GM21360 (cell line): ENCODE measurements around the gene SIX2.

Experiments used
- ATAC-seq: cut with Tn5 transposase; IDR thresholded peaks from one replicate; pipeline ENCODE4 v1.9.1; 2021; ENCODE audit warnings: mild to moderate bottlenecking, moderate library complexity; ENCODE audit not compliant: unreplicated experiment

SIX2 gene

DNA sequence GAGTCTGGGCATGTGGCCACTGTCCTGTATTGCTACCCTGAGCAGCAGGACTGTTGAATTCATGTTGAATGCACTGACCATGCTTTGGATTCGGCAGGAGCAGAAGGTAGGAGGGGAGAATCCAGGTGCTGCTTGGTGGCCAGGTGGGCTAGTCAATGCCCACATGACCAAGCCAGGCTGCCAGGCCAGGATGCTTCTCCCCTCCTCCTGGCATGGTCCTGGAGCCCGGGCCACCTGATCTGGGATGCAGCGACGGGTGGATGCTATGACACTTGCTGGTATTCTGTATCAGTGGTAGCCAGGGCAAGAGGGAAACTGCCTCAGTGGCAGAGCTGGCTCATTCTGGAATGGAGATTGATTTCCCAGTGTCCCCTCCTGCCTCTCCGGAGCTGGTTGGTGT, 14.8 kb upstream of the SIX2 start:
- no peak for ATAC-seq

DNA sequence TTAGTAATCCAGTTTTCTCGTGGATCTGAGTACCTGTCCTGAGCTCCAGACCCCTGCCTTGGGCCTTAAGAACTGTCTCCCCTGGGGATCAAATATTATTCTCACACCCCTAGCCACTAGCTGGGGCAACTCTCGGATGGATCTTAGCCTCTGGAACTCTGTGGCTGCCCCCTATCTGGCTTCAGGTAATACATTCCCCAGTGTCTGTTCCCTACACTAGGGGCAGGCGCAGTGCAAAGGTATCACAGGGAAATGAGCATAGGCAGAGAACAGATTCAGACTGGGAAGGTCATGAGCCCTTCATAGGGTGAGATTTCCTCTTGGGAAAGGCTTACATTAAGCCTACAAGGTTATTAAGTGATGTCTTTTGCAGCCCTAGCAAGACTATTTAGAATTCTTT, 11.2 kb upstream of the SIX2 start:
- no peak for ATAC-seq

DNA sequence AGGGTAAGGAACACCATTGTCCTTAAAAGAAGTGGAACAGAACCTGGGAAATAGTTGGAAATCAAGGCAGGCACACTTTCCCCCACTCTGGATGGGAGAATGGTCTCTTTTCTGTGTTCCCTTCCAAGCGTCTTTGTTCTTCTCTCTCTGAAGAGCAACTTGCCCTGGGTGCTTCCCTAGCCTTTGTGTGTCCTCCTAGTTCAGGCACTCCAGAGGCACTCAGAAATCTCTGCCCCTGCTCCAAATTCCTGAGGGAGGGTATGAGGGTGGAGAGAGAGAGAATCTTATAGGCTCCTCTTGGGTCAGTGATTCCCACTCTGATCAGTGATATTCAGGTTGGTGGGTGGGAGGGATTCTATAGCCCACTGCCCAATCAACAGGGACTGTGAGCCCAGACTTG, 8.8 kb upstream of the SIX2 start:
- no peak for ATAC-seq

DNA sequence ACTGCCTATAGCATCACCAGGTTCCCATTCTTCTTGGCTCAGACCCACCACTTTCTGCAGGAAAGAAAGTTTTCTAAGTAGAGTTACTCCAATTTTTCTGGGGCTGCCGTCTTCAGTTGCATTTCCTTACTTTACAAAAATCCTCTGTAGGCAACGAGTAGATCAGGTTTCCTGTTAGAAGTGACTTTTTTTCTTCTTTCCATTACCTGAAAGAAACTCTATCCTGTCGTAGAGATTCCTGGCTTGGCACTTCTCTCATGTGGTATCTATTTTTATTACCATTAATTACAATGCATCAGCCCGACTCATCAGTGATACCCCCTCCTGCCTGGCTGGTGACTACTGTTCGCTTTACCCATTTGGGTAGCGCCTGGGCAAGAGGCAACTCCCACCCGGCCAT, 5.6 kb upstream of the SIX2 start:
- ATAC-seq = no peak

DNA sequence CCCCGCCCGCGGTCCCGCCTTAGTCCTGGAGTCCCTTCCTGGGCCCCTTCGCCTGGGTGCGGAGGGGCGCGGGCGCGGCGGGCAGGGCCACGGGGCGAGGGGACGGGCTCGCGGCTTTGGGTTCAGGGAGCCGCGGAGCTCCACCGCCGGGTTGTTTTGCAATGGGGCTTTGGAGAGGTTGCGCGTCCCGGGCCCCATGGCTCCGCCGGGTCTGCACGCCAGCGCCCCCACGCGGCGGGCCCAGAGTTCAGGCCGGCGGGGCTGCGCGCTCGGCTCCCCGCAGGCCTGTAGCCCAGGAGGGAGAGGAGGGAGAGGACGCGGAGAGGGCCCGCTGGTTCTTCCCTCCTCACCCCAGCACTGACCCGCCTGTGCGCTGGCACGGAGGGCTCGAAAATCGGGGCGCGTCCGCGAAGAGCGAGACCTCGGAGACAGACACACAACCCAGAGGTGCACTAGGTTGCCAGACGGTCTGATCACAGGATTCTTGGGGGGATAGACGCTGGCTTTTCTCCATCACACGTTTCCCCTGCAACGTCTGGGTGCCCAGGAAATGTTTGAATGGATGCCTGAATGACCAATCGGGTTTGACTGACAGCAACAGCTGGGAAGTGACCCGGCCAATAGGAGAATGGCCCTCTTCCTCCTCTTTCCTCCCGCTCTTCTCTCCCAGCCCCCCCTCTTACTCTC, 4.9 kb upstream of the SIX2 start:
- no peak for ATAC-seq

DNA sequence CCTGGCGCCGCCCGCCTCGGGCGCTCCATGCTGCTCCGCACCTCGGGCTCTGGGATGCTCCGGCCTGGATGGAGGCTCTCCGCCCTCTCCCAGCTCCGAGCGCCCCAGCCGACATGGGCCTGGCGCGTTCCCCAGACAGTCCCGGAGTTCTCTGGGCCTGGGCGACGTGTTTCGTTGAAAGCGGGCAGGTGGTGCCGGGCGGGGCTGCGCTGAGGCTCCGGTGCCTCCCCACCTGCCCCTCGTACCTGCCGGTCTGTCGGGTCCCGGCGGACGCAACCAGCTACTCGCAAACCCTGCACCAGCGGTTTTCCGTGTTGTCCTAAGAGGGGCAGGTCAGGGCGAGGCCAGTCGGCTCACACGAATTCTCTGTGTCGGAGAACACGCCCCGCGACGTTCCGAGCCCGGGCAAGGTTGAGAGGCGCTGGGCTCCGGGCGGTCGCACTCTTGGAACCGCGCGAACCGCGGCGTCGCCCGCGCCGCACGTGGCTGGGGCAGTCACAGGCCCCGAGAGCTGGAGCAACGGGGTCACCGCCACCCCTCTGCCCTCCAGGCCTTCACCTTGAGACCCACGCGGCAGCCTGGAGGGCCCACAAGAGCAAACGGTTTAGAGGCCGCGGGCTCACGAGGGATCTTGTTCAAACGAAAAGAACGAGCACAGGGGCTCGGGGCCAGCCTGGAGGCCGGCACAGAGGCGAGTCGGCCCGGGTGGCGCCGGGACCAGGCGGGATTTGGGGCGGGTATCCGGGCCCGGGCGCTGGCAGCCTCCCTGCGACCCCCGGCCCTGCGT, 4.2 kb upstream of the SIX2 start:
- no peak for ATAC-seq

DNA sequence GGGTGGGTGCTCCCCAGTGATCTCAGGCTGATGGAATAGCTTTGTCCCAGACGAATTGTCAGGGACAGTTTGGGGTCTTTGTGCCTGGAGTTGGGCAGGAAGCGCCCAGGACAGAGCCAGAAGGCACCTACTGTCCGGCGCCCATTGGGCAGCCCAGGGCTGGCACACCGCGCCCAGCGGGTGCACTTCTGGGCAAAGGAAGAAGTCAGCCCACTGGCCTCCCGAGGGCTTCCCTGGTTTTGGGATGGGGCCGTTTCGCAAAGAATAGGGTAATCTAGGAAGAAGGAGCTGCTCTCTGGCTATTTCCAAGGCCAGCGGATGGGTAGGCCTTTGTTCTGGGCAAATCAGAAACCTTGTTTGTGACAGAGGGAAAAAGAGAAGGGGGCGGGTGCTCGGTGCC, 3.5 kb upstream of the SIX2 start:
- no peak for ATAC-seq

DNA sequence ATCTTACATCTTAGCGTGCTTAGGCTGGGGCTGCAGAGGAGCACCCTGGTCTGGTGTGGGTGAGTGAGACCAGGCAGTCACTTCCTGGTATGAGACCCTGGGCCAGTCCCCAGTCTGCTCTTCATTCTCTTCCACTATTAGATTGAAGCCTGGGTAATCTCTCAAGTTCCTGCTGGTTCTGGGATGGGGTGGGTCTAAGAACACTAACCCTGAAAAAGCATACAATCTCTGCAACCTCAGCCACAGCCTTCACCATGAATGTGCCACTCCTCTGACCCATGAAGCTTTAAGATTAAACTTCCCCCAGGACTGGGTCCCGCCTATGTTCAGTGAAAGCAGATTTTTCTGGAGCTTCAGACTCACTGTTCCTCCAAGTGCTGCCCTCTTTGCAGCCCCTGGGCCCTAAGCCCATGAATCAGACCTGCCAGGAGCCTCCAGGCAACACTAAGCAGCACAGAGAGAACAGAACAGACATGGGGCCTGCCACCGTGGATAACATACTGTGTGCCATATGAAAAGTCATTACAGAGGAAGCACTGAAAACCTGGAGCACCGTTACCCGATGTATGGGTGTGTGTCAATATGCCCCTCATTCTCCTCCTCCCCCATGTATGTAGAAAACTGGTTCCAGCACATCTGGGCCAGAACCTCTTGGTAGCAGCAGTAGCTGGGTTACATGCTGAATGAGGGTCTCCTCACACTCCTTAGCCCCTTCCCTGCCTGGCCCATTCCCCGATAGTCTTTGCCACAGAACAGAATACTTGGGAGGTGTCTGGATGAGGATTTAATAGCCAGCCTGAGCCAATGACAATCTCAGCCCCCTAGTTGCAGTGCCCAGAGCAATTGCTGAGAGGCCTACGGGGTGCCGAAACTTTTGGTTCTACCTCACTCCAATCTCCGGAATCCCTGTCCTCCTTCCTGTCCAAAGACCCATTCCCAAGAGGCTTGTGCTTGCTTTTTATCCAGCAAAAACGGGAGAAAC, 2.7 kb upstream of the SIX2 start:
- ATAC-seq = no peak

DNA sequence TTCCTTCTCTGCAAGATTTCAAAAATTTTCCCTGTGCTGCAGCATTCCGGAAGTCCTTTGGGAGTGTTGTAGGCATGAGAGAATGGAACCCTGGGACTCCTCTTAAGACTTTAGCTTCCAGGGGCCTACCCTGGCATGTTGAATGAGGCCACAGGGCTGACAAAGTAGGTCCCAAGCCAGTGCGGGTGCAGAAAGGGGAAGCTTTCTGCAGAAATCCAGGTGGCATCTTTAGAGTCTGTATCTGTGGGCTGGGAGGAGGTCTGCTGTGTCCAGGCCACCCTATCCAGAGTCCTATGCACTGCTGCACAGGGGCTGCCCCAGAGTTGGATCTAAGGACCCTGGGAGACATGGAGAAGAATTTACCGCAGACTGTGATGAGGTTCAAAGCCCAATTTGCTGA, 1.9 kb upstream of the SIX2 start:
- no peak for ATAC-seq

DNA sequence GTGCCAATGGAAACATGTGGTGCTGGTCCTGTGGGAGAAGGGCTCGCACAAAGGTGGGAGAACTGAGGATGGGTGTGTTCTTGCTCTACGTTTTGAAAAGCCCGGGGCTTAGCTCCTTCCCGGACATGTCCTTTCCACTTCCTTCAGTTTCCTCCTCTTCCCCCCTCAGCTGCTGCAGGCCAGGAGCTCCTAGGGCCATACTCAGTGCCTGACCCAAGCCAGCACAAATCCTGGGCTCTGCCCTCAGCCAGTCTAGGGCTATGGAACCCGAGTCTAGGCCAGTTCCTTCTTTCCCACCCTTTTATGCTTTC, 1.4 kb upstream of the SIX2 start:
- ATAC-seq = no peak

DNA sequence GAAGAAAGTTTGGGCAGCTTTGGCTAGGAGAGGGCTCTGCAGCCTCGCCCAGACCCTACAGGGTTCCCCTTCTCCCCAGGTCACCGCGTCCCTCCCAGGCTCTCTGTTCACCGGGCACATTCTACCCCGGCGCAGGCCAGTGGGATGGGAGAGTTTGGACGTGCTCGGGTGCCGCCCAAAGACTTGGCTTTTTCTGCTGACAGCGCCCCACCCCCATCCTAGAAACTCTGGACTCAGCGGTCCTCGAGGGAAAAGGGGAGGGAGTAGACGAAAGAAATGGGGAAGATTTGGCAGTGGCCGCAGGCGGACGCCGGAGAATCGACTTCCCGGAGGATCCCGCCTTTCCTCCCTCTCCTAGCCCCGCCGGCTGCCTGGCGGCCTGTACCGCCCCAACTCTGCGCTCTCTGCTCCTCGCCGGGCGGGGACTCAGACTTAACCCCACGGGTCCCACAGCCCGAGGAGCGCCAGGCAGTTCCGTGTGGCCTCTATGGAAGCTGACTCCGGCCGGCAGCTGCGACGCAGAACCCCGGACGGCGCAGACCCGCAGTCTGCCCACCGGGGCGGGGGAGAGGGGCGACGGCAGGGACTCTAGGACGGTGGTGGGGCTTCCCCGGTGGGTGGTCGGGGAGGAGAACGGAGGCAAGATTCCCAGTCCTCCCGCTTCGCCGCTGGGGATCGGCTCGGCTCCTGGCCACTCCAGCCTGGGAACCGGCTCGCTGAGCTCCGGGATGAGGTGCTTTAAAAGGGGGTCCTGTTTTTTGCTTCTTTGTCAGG, 863 bp upstream of the SIX2 start:
- no peak for ATAC-seq

DNA sequence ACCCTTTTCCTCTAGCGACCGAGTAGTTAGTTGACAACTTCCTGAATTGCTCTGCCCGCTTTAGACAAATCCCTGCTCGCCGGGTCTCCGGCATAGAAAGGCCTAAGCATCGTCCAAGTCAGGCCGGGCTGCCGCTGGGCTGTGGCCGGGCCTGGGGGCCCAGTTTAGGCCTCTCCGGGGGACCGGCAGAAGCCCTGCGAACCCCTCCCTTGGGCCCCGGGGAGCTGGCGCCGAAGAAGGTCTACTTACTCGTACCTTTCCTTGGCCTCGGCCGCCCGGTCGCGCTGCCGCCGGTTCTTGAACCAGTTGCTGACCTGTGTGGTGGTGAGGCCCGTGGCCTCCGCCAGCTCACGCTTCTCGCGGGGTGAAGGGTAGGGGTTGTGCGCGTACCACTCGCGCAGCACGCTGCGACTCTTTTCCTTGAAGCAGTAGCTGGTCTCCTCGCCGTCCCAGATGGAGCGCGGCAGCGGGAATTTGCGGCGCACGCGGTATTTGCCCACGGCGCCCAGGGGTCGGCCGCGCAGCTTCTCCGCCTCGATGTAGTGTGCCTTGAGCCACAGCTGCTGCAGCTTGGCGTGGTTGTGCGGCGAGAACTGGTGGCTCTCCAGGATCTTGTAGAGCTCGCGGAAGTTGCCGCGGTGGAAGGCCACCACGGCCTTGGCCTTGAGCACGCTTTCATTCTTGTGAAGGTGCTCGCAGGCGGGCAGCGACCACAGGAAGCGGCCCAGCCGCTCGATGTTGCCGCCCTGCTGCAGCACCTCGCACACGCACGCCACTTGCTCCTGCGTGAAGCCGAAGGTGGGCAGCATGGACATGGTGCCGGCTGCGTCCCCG, 739 bp downstream of the SIX2 start:
- ATAC-seq = no peak

DNA sequence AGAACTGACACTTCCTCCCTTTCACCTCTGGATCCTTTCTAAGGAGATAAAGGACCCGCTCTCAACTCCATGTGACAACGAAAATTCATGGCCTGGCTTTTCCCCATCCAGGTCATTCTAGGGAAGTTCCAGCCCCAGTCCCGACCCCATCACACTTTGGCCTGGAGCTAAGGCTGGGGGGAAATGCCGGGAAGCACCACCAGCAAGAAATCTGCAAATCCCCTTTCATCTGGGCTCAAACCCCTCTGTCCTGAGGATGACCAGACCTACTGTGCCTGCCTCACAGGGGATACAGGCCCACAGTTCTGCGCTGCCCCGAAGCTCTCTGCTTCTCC, 1.3 kb downstream of the SIX2 start:
- no peak for ATAC-seq

DNA sequence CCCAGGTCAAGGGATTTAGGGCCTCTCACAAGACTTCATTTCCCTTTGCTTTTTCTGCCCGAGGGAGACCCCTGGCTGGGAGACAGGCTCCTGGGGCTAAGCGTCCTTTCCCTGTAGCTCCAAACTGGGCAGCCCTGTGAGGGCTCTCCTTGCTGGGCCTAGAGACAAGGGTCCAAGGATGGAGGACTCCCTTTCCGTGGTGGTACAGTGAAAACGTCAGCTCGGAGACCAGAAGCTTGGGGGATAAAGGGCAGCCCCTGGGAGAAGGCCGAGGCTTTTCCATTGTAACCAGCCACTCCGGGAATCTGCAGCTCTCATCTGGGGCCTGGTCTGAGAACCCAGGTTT, 2.3 kb downstream of the SIX2 start:
- no peak for ATAC-seq

DNA sequence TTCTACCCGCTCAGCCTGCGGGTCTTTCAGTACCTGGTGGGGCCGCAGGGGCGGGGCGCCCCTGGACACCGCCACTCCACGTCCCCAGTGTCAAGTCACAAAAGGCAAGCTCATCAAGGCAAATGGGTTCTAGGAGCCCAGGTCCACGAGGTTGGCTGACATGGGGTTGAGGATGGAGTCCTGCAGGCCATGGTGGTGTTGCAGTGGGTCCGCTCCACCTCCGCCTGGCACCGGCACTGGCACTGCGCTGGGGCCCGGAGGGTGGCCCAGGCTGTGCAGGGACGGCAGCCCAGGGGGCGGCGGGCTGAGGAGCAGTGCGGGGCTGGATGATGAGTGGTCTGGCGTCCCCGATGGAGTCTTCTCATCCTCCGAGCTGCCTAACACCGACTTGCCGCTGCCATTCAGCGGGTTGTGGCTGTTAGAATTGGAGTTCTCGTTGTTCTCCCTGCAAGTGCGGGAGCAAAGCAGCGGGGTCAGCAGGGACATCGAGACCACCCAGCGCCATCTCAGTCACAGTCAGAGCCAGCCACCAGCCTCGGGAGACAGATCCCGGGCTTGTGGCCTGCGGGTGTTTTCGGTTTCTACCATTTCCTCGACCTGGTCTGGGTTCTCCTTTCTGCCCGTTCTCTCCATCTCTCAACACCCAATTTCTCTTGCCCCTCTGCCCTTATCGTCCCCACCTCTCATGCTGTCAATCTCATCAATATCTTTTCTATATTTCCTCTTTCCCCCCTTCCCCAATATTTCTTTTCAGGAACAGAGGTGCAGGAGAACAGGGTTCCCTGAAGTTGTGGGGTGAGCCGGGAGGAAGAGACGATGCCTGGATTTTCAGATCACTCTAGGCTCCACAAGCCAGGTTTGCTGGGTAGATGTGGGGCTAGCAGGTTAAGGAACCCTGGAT, 3.0 kb downstream of the SIX2 start:
- no peak for ATAC-seq

DNA sequence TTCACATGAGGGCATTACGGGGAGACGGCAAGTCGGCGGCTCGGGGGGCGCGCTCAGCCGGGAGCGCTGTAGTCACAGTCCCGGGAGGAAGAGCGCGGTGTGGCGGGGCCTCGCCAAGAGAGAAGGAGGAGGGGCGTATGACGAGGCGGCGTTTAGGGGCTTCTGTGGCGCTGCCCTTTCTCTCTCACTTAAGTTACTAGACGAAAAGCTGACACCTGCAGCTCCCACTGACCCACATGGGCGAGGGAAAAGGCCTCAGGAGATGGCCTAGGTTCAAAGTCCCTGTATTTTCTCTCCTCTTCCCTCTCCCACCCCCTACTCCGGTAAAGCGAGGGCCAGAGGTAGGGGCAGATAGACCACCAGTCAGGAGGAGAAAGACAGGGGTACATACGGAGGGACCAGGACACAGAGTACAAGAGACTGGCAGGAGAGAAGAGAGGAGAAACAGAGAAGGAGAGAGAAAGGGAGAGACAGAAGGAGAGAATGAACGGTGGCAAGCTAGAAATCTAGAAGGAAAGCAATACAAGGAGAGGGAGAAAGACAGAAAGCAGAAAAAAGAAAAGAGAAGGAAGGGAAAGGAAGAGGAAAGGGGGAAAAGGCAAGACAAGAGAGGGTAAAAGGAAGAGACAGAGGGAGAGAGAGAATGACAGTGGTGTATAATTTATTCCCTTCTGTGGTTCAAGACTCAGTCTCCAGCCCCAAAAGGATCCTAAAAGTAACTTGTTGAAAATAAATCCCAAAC, 3.8 kb downstream of the SIX2 start:
- no peak for ATAC-seq

DNA sequence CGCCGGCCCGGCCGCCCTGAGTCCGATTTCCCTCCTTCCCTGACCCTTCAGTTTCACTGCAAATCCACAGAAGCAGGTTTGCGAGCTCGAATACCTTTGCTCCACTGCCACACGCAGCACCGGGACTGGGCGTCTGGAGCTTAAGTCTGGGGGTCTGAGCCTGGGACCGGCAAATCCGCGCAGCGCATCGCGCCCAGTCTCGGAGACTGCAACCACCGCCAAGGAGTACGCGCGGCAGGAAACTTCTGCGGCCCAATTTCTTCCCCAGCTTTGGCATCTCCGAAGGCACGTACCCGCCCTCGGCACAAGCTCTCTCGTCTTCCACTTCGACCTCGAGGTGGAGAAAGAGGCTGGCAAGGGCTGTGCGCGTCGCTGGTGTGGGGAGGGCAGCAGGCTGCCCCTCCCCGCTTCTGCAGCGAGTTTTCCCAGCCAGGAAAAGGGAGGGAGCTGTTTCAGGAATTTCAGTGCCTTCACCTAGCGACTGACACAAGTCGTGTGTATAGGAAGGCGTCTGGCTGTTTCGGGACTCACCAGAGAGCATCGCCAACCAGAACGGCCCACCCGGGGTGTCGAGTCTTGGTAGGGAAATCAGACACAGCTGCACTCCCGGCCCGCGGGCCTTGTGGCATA, 4.6 kb downstream of the SIX2 start:
- ATAC-seq = no peak
